K562 (cell line): ENCODE results near the gene CNTN5. TPM values are rescaled to one million over a fixed set of nuclear protein-coding genes. Genes with fewer than 3 reads are reported as not detected.

ENCODE experiments used
- ATAC-seq: fragments of 200-7000 bp; cut with Tn5 transposase; 3 replicates; pipeline ENCODE4 v1.9.1; 2020; ENCODE audit warnings: moderate library complexity
- BruUV-seq: library from RNA; stranded (reverse); fragments of 400-500 nt; replicated peaks from 2 replicates; lab custom pipeline; 2021; lab: Mats Ljungman, UMichigan
- CTCF ChIA-PET: fragments of 300-600 bp; formaldehyde crosslinking; extraction: SDS; loops from one replicate; lab custom pipeline; 2021; ENCODE audit warnings: low intra/inter-chr PET ratio; lab: Yijun Ruan, JAX
- POLR2A ChIA-PET: fragments of 300-600, 350-650 bp; sonication (Branson Sonifier 250); formaldehyde crosslinking; extraction: SDS; loops from one replicate; lab custom pipeline; 2021; ENCODE audit warnings: antibody characterized with exemption, inconsistent platforms; lab: Yijun Ruan, JAX
- DNase-seq, 4 experiments: peaks; one replicate each; pipeline versions ENCODE4 v3.0.0 to v3.0.0-alpha.2; 2011 to 2018; ENCODE audit warnings: low spot score in 3 of 4, mixed read lengths in 3 of 4; ENCODE audit errors: extremely low read depth in 1 of 4
- FAIRE-seq: peaks from 2 replicates; lab custom pipeline; 2011; peaks lifted over from hg19 to GRCh38; lab: Jason Lieb, UNC
- H2AFZ ChIP-seq: 2 replicates; pipeline ENCODE4 v1.6.0; 2011; ENCODE audit warnings: low read depth, low read length, control low read depth, inconsistent platforms
- H3K27ac ChIP-seq: fragments of 200-600 bp; 3 replicates; pipeline ENCODE4 v1.8.0; 2011; ENCODE audit warnings: low read depth, mild to moderate bottlenecking, control low read depth, inconsistent platforms, low read length, moderate library complexity, mixed read lengths; ENCODE audit errors: extremely low read depth
- H3K27me3 ChIP-seq, 2 experiments: fragments of 300-600 bp in 1 of 2; 2 replicates in 1 of 2; 3 replicates in 1 of 2; pipeline versions ENCODE4 v1.6.0 to v1.8.0; 2011; ENCODE audit warnings: inconsistent platforms in 2 of 2, low read length in 2 of 2, mild to moderate bottlenecking in 1 of 2, mixed read lengths in 1 of 2, moderate library complexity in 1 of 2; ENCODE audit not compliant: control insufficient read depth in 2 of 2, insufficient read depth in 2 of 2
- H3K36me3 ChIP-seq: fragments of 300-600 bp; 3 replicates; pipeline ENCODE4 v1.8.0; 2011; ENCODE audit warnings: mild to moderate bottlenecking, low read length, inconsistent platforms; ENCODE audit not compliant: control insufficient read depth, insufficient read depth
- H3K4me1 ChIP-seq, 2 experiments: fragments of 200-600 bp in 1 of 2; replicated peaks in 1 of 2; 2 replicates in 1 of 2; 3 replicates in 1 of 2; pipeline versions ENCODE4 v1.5.1 to v1.8.0; 2011; ENCODE audit warnings: inconsistent platforms in 2 of 2, low read length in 2 of 2, mild to moderate bottlenecking in 1 of 2, mixed read lengths in 1 of 2, moderate library complexity in 1 of 2; ENCODE audit not compliant: control insufficient read depth in 2 of 2, insufficient read depth in 2 of 2
- H3K4me2 ChIP-seq: 2 replicates; pipeline ENCODE4 v1.6.1; 2011; ENCODE audit warnings: low read length, control low read depth, inconsistent platforms, mixed read lengths; ENCODE audit not compliant: insufficient read depth
- H3K4me3 ChIP-seq: fragments of 200-600 bp; sonication (generic), shearing (Covaris generic); 2 replicates; pipeline ENCODE4 v1.5.1; 2016; ENCODE audit warnings: control low read depth, inconsistent platforms
- H3K79me2 ChIP-seq: fragments of 200-600 bp; 3 replicates; pipeline ENCODE4 v1.8.0; 2011; ENCODE audit warnings: low read length, inconsistent platforms; ENCODE audit not compliant: control insufficient read depth, insufficient read depth
- H3K9ac ChIP-seq, 2 experiments: 2 replicates each; pipeline versions ENCODE4 v1.6.0 to v1.6.1; 2011; ENCODE audit warnings: low read depth in 2 of 2, low read length in 2 of 2, control low read depth in 1 of 2, inconsistent platforms in 1 of 2, mild to moderate bottlenecking in 1 of 2, mixed read lengths in 1 of 2; ENCODE audit not compliant: insufficient read depth in 1 of 2
- H3K9me1 ChIP-seq: one replicate; pipeline ENCODE4 v1.6.0; 2011; ENCODE audit warnings: inconsistent platforms, mild to moderate bottlenecking, low read length, moderate library complexity; ENCODE audit not compliant: control insufficient read depth, insufficient read depth
- H3K9me3 ChIP-seq: replicated peaks from 2 replicates; pipeline ENCODE4 v1.5.1; 2011; ENCODE audit warnings: low read depth, low read length, inconsistent platforms; ENCODE audit not compliant: control insufficient read depth, insufficient read depth
- H4K20me1 ChIP-seq: replicated peaks from 2 replicates; pipeline ENCODE4 v1.6.1; 2011; ENCODE audit warnings: low read length, inconsistent platforms, mixed read lengths; ENCODE audit not compliant: control insufficient read depth, insufficient read depth
- BMI1 ChIP-seq: fragments of 150-350 bp; IDR thresholded peaks from 2 replicates; pipeline ENCODE4 v1.6.1; 2014; ENCODE audit warnings: low read length
- C11orf30 ChIP-seq: fragments of 450-650 bp; IDR thresholded peaks from 2 replicates; pipeline ENCODE4 v1.6.1; 2016; ENCODE audit warnings: low read depth, mild to moderate bottlenecking
- CHCHD3 ChIP-seq: fragments of 250-450 bp; sonication (Bioruptor Pico); IDR thresholded peaks from 2 replicates; pipeline ENCODE4 v2.1.2; 2022; ENCODE audit warnings: mild to moderate bottlenecking
- CHD4 ChIP-seq: fragments of 200-600 bp; sonication (generic); IDR thresholded peaks from 3 replicates; pipeline ENCODE4 v1.6.1; 2012; ENCODE audit warnings: low read depth, mild to moderate bottlenecking, mixed read lengths, low read length, inconsistent platforms; ENCODE audit not compliant: insufficient read depth, insufficient replicate concordance, poor library complexity, severe bottlenecking
- COPS2 ChIP-seq: fragments of 450-650 bp; conservative IDR thresholded peaks from 2 replicates; pipeline ENCODE4 v1.6.1; 2016; ENCODE audit warnings: mild to moderate bottlenecking, moderate library complexity
- ELF4 ChIP-seq: fragments of 450-650 bp; formaldehyde crosslinking; IDR thresholded peaks from 2 replicates; pipeline ENCODE4 v1.4.0; 2022; ENCODE audit warnings: missing genetic modification characterization
- EZH2 ChIP-seq: IDR thresholded peaks from 2 replicates; pipeline ENCODE4 v1.6.1; 2012; ENCODE audit warnings: low read depth, mild to moderate bottlenecking, inconsistent platforms, low read length, borderline replicate concordance
- FOXK1 ChIP-seq: sonication (generic); formaldehyde crosslinking; IDR thresholded peaks from 2 replicates; pipeline ENCODE4 v1.8.0; 2022; ENCODE audit warnings: missing genetic modification reagents, mild to moderate bottlenecking, borderline replicate concordance
- FOXK2 ChIP-seq, 2 experiments: fragments of 450-650 bp; IDR thresholded peaks in 1 of 2; conservative IDR thresholded peaks in 1 of 2; 2 replicates each; pipeline ENCODE4 v1.6.1; 2016; ENCODE audit warnings: low read depth in 2 of 2, mild to moderate bottlenecking in 1 of 2
- TCFL5 ChIP-seq: fragments of 250-450 bp; sonication (Bioruptor Pico); conservative IDR thresholded peaks from 2 replicates; pipeline ENCODE4 v1.6.1; 2021; ENCODE audit warnings: mild to moderate bottlenecking, moderate library complexity, matching md5 sums
- WGBS: fragments of 100-300 bp; shearing (Covaris generic); methylation state at CpG from one replicate; pipeline ENCODE4 v1.1.6; 2016; ENCODE audit warnings: low coverage, mixed read lengths; ENCODE audit not compliant: insufficient coverage; ENCODE audit errors: missing lambda C conversion rate; 5-methylcytosine and 5-hydroxymethylcytosine counted together
- in situ Hi-C: fragments of 300-500 bp; cut with MboI; formaldehyde crosslinking; loops from 4 replicates; pipeline ENCODE4 v1.15.0; 2018; ENCODE audit warnings: inconsistent platforms, mixed read lengths
- intact Hi-C: fragments of 100-400 bp; cut with micrococcal nuclease; formaldehyde crosslinking; loops from 2 replicates; pipeline ENCODE4 v1.14.2; 2022
- polyA plus RNA-seq, 8 experiments: library from polyadenylated mRNA; depleted of rRNA in 4 of 8; stranded (reverse) in 5 of 8; unstranded in 3 of 8; fragments of >200 nt; fragmentation: Nextera tagmentation in 2 of 8; fragmentation: Illumina TruSeq in 1 of 8; extraction: Ambion mirVana in 2 of 8; extraction: Trizol in 1 of 8; gene quantifications; 2 replicates each; pipeline versions ENCODE4 v1.2.1 to v1.2.3, GENCODE V29; 2011 to 2014; ENCODE audit warnings: inconsistent platforms in 1 of 8, missing spikeins in 1 of 8
- total RNA-seq, 7 experiments: library from RNA; depleted of rRNA in 6 of 7; stranded (reverse); fragments of >200 nt in 6 of 7; fragmentation: Illumina TruSeq in 2 of 7; extraction: Trizol in 2 of 7; gene quantifications; 2 replicates each; pipeline versions ENCODE4 v1.2.1 to v1.2.3, GENCODE V29; 2011 to 2021; ENCODE audit warnings: low replicate concordance in 1 of 7
- TF ChIP-seq, protein P1 (sequence below), 2 experiments: fragments of 450-650 bp; IDR thresholded peaks; 2 replicates each; pipeline ENCODE4 v1.6.1; 2016; ENCODE audit warnings: mild to moderate bottlenecking in 2 of 2, borderline replicate concordance in 1 of 2, low read depth in 1 of 2, moderate library complexity in 1 of 2
- TF ChIP-seq, protein P2 (sequence below), 2 experiments: IDR thresholded peaks; 2 replicates each; pipeline ENCODE4 v1.6.1; 2012; ENCODE audit warnings: improper control_type of control experiment in 2 of 2, low read depth in 2 of 2, low read length in 2 of 2, borderline replicate concordance in 1 of 2

The CNTN5 gene
- total and polyA plus RNA-seq, 9 of the 15 experiments (the other 6 are each of a cell fraction or from before 2014, with no cell fraction given) = 0.03 TPM; not detected in 8

DNA sequence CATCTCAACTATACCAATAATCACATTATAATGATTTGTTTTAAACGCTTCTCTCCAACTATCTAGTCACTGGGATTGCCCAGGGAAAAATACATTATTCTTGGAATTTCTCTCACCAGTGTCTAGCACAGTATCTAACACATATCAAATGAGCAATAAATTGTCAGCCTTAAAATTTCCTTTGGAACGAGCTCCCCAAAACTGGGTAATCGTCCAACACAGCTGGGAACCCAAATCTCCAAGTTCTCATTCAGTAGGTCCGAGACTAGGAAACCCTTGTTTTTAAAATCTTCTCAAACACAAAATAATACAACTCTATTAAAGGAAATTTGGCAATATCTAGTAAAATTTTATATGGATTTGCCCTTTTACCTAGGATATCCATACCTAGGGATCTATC, 1338.5 kb downstream of the CNTN5 start:
- FAIRE-seq (no peak), ATAC-seq (no peak), DNase-seq (no peak)
- BruUV-seq = no TSS peak
- Histone ChIP-seq H3K79me2 (no peaks in the 10 kb centered on the region), H4K20me1 (no peaks in the 10 kb centered on the region), H3K27ac (no peak overlapping the region), H3K4me2 (no peak overlapping the region), H3K4me1 (no peaks in the 10 kb centered on the region), H3K9me3 (no peaks in the 10 kb centered on the region), H3K9me1 (no peaks in the 10 kb centered on the region), H3K9ac (no peak overlapping the region), H2AFZ (no peak overlapping the region), H3K36me3 (no peaks in the 10 kb centered on the region), H3K4me3 (no peak overlapping the region), H3K27me3 (no peaks in the 10 kb centered on the region)
- intact Hi-C loops = no loop called here
- ChIA-PET POLR2A (no interaction called here), CTCF (no interaction called here)
- WGBS = 2% methylated on average over 4 of the region's 4 CpGs
- in situ Hi-C loops = no loop called here
- TF ChIP-seq COPS2 (no peak), FOXK2 (conservative IDR thresholded peaks at IDR 0.05 in 1 of 2, IDR thresholded peaks at IDR 0.05 in 1 of 2; ENCODE audit: low read depth in 2 of 2) (no peak), ELF4 (CRISPR knock-in tag) (no peak), C11orf30 (no peak), CHD4 (no peak), TCFL5 (CRISPR knock-in tag) (no peak), CHCHD3 (CRISPR knock-in tag) (no peak), EZH2 (no peak), BMI1 (no peak), FOXK1 (CRISPR knock-in tag) (no peak)
- TF ChIP-seq, protein P1, sequence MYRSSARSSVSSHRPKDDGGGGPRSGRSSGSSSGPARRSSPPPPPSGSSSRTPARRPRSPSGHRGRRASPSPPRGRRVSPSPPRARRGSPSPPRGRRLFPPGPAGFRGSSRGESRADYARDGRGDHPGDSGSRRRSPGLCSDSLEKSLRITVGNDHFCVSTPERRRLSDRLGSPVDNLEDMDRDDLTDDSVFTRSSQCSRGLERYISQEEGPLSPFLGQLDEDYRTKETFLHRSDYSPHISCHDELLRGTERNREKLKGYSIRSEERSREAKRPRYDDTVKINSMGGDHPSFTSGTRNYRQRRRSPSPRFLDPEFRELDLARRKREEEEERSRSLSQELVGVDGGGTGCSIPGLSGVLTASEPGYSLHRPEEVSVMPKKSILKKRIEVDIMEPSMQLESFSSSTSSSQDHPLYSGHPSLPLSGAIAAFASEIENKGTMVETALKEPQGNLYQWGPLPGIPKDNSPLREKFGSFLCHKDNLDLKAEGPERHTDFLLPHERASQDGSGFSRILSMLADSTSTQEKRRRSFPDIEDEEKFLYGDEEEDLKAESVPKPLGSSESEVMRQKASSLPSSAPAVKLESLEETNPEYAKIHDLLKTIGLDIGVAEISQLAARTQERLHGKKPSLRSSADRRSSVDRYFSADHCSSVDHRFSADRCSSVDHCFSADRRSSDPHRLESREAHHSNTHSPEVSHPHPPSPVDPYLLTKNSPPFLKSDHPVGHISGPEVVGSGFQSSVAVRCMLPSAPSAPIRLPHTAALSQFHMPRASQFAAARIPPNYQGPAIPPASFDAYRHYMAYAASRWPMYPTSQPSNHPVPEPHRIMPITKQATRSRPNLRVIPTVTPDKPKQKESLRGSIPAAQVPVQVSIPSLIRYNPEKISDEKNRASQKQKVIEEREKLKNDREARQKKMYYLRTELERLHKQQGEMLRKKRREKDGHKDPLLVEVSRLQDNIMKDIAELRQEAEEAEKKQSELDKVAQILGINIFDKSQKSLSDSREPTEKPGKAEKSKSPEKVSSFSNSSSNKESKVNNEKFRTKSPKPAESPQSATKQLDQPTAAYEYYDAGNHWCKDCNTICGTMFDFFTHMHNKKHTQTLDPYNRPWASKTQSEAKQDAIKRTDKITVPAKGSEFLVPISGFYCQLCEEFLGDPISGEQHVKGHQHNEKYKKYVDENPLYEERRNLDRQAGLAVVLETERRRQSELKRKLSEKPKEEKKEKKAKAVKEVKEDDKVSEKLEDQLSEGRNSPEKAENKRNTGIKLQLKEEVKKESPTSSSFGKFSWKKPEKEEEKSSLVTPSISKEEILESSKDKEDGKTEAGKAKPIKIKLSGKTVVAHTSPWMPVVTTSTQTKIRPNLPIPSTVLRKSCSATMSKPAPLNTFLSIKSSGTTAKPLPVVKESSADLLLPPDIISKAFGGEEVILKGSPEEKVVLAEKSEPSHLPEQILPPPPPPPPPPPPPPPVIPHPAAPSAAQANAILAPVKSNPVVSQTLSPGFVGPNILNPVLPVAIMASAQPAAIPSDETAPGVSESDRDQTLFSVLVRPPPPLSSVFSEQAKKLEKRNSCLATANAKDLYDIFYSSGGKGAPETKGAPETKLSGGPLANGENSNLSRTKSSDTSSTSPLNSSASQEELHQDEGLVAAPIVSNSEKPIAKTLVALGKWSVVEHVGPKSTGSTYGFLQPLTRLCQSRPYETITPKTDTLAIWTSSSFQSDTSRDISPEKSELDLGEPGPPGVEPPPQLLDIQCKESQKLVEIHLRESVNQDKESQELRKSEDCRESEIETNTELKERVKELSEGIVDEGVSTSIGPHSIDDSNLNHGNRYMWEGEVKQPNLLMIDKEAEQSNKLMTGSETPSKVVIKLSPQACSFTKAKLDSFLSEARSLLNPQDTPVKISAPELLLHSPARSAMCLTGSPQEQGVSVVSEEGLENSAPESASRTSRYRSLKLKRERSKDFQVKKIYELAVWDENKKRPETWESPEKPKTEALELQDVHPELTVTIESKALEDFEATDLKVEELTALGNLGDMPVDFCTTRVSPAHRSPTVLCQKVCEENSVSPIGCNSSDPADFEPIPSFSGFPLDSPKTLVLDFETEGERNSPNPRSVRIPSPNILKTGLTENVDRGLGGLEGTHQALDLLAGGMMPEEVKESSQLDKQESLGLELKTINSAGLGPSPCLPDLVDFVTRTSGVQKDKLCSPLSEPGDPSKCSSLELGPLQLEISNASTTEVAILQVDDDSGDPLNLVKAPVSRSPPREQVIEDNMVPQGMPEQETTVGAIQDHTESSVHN (IDR thresholded peaks at IDR 0.05; ENCODE audit: borderline replicate concordance in 1 of 2, low read depth in 1 of 2) = no peak
- TF ChIP-seq, protein P2, sequence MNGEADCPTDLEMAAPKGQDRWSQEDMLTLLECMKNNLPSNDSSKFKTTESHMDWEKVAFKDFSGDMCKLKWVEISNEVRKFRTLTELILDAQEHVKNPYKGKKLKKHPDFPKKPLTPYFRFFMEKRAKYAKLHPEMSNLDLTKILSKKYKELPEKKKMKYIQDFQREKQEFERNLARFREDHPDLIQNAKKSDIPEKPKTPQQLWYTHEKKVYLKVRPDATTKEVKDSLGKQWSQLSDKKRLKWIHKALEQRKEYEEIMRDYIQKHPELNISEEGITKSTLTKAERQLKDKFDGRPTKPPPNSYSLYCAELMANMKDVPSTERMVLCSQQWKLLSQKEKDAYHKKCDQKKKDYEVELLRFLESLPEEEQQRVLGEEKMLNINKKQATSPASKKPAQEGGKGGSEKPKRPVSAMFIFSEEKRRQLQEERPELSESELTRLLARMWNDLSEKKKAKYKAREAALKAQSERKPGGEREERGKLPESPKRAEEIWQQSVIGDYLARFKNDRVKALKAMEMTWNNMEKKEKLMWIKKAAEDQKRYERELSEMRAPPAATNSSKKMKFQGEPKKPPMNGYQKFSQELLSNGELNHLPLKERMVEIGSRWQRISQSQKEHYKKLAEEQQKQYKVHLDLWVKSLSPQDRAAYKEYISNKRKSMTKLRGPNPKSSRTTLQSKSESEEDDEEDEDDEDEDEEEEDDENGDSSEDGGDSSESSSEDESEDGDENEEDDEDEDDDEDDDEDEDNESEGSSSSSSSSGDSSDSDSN (IDR thresholded peaks at IDR 0.05; ENCODE audit: borderline replicate concordance in 1 of 2, low read depth in 2 of 2, low read length in 2 of 2) = no peak
